Kidney glomerular epithelial cell (primary cell): ENCODE measurements around the gene ANO2.

ENCODE experiments used
- DNase-seq: peaks from one replicate; lab custom pipeline; 2025; lab: John Stamatoyannopoulos, UW

The ANO2 gene

DNA sequence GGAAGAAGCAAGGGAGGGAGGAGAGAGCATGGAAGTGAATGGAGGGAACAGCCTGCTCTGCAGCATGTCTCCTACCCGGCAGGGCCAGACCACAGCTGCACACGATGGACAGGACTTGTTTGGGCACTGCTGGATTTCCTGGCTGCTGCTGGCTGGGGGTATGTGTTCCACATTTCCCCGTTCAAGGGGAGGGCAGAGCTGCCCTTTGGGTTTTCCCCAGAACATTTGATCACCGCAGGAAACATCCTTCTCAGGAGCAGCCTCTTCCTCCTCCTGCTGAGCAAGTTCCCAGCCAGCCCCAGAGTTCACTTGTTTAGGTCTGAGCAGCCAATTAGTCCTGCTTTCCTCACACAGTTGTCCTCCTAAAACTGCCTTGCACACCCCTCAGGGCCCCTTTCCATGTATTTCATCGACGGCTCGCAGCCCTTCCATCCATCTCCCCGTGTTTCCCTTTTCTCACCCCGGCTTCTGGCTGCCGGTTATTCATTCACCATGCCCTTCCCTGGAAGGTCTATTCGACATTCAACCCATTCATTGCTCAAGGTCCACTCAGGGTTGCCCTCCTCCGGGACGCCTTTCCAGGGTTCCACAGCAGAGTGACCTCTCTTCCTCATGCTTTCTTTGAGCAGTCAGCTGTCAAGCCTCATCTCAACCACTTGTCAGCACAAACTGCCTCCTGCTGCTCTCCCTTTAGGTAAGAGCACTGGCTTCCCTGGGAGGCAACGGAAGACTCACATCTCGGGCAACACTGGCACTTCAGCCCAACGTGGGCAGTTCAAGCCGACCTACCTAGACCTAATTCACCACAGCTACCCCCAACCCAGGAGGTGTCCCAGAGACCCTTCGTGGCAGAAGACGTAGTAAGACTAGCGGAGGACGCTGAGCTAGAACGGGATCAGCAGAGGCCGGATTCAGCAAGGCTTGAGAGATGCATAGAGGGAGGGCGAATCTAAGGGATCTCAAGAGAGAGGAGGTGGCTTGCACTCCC is 20.1 kb upstream of the ANO2 start:
- no peak for DNase-seq

DNA sequence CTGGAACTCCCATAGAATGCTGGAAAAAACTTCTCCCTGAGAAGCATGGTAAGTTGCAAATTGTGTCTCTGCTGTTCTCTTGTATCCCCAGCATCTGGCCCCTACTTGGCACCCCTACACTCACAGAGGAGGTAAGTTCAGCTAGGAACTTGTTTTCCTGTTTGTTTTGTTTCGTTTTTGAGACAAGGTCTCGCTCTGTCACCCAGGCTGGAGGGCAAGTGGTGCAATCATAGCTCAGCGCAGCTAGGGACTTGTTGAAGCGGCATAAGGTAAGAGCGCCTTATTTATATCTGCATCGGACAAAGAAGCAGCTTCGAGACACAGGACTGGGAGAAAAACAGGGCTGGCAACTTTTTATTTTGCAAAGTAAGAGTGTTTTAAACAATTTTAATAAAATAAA is 18.5 kb upstream of the ANO2 start:
- no peak for DNase-seq

GRCh38 chr12:5960783-5961182 is 15.7 kb upstream of the ANO2 start:
- no peak for DNase-seq

GRCh38 chr12:5956987-5957386 is 11.9 kb upstream of the ANO2 start:
- DNase-seq, result no peak

- DNase-seq, result no peak
These were observed 9.6 kb upstream of the ANO2 start for GRCh38 chr12:5954661-5955060.

DNA sequence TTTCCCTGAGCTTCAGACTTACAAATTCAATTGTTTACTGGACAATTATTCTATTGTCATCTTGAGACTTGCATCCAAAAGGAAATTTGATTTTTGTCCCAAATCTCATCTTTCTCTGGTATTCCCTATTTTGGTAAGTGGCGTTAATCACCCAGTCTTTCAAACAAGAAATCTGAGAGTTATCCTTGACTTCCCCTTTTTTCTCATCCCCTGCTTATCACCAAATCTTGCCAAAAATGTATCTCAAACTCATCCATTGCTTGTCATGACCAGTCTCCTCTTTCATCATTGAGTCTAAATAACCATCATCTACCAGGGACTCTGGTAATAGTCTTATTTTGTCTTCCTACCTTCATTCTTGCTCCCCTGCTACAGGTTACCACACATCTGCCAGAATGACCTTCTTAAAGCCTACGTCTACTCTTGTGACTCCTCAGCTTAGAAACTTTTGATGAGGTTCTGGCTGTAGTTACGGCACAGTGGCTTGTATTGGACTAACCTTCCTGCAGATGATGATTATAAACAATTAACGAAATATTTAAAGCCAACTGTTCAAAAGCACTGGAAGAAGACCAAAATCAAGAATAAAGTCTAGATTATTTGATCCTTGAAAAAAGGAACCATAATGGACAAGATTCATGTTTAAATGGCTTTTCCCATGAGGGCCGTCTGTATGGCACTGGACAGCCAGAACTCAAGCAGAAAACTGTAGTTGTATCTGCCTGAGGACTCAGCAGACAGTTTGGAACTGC is 9.0 kb upstream of the ANO2 start:
- DNase-seq, result no peak

- DNase-seq, result no peak
These were observed 7.0 kb upstream of the ANO2 start for GRCh38 chr12:5952031-5952430.

- DNase-seq, result no peak
These were observed 3.6 kb upstream of the ANO2 start for GRCh38 chr12:5948696-5949095.

GRCh38 chr12:5947006-5947405 is 1.9 kb upstream of the ANO2 start:
- no peak for DNase-seq

DNA sequence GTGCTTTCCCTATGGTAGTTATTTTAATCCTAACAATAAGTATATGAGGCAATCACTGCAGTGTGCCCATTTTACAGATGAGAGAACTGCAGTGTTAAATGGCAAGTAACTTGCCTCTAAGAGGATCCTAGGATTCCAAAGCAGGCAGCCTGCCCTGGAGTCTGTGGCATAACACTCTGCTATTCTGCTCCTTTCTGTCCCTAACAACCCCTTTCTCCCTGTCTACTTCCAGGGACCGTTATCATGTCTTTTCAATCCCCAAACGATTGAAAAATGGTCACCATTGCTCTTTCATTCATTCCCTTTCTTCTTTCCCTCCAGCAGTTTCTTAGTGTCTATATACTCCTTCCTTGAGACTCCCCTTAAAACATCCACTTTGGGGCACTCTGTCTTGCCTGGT is 1.3 kb upstream of the ANO2 start:
- DNase-seq, result no peak

DNA sequence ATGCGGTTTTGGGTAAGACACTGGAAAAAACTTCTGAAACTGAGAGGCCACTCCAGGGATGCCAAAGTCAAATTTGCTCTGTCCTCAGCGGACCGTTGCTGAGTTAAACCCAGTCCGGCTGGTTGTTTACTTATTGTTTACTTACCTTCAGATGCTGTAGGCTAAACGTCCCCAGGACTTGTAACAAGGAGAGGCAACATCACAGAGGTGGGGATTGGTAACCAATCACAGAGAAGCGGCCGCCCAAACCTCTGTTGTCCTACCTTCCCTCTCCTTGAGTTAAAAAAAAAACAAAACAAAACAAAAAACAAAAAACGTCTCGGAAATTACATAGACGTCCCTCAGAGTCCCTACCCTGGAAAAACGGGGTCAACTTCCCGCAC is 380 bp downstream of the ANO2 start:
- DNase-seq, result no peak

- no peak for DNase-seq
These were observed 1.0 kb downstream of the ANO2 start for GRCh38 chr12:5944053-5944452.

DNA sequence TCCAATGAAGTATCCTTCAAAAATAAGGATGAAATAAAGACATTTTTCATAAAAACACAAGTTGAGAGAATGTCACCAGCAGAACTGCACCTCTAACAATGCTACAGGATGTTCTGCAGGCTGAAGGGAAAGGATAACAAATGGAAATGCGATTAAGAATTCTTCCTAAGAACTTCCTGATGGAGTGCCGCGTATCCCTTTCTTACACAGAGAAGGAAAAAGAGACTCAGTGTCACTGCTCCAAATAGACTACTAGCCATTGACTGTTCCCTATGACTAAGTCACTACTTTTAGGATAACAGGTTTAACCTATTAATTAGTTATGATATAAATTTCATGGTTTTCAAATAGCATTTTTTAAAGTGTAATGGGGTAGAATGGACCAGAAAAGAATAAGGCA is 3.2 kb downstream of the ANO2 start:
- DNase-seq, result no peak

- DNase-seq, result no peak
These were observed 17.1 kb downstream of the ANO2 start for GRCh38 chr12:5927732-5928516.

DNA sequence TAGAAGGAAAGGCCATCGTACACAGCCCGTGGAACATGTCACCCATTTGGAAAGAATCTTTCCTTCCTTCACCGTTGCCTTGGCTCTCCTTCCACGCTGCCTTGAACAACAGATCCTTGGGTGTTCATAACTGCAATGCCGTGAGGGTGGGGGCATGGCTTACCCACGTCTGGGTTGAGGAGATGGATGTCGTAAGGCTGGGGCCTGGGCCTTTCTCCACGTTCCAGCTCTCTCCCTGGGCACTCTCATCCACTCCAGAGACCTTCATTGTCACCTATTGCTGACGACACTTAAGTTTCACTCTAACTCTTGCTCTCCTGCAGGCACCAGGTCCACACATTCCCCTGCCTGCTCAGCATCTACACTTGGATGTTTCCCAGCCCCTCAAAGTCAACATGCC is 19.4 kb downstream of the ANO2 start:
- no peak for DNase-seq

GRCh38 chr12:5924342-5924741 is 20.7 kb downstream of the ANO2 start:
- DNase-seq, result no peak

DNA sequence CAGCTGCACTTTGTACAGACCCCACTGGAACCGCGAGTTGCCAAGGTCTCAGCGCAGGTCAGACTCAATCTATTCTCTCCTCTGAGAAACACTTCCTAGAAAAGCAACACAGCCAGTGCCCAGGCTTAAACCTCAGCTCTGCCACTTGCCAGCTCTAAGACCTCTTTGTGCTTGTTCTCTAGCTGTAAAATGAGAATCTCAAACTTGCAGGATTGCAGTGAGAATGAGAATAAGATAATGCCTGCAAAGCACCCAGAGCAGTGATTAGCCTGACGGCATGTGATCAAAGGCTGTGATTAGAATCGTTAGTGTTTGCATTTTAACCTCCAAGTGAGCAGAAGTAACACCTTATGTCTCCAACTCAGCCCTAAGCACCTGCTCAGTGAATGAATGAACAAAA is 21.3 kb downstream of the ANO2 start:
- no peak for DNase-seq

GRCh38 chr12:5923043-5923605 is 21.9 kb downstream of the ANO2 start:
- DNase-seq, result no peak

DNA sequence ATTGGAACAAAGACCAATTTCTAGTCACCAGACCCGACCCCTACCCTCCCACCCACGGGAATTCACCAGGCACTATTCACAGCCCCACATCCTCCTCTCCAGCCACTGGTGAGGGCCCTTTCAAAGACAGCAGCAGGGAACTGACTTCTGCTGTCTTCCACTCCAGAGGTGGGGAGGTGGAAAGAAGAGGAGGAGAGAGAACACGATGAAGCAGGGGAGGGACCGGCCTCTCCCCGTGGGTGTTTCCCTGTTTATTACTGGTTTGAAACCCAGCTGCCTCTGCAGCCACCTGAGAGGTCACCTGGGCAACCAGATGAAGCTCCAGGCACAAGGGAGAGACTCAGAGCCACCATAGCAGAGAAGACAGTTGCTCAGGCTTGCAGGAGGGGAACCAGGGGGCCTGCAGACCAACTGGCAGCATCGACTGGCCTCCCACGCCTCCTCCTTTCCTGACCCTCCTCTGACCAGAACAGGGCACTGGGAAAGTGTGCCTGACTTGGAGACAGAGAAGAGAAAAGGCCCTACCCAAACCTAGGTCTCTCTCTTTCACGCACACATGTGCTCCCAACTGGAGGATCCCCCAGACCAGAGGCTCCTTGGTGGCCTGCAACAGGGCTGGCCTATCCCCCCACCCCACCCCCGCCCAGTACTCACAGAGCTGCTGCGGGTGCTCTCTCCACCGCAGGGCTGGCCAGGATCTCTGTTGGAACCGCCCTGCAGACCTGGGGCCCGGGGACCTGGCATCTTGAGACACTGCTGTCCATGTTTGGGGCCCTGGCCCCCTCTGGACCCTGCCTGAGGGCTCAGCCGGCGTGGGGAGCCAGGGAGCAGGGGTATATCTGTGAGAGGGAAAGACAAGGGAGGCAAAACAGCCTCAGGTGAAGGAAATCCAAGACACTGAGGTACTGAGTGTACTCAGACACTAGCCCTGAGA is 22.8 kb downstream of the ANO2 start:
- no peak for DNase-seq

DNA sequence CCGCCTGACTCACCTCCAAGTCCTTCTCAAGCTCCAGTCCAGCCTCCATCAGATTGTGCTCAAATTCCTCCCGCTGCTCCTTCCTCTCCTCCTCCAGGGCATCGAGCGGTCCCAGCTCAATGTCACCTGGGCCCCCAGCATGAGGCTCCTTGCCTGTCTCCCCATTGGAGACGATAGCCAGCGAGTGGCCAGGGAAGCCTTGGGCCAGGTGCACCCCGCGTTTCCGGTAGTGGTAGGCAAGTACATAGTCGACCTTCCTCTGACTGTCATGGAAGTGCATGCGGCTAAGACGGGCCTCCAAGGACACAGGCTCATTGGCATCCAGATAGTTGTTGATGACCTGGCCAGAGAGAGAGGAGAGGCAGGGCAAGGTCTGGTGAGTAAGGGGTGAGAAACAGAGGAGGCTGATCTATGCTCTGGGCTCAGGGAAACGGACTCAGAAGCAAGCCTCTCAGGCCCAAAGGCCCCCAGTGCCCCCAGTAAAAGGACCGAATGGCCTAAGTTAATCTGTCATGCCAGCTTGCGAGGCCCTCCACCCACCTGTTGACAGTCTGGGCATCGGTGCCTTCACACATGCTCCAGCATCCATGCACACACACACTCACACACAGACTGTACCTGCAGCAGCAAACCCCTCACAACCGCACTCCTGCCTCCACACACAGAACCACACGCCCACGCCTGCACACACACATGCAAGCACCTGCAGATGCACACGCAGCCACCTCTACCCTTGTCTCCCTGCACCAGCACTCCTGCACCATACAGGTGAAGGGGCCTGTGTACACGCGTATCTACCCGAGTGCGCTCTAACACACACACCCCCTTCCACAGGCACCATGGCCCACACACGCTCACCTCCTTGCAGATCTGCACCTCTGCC is 23.8 kb downstream of the ANO2 start:
- no peak for DNase-seq
